Testis (tissue), 5 donors: ENCODE data around the gene ASXL1. TPM values are rescaled to one million over a fixed set of nuclear protein-coding genes. Genes with fewer than 3 reads are reported as not detected.

ENCODE experiments used
- DNase-seq: peaks from one replicate; pipeline ENCODE4 v3.0.0-alpha.2; 2019
- H3K27ac ChIP-seq, 2 donors: fragments of 200-600 bp; sonication (generic); one replicate each; pipeline ENCODE4 v1.5.1; 2019
- H3K27me3 ChIP-seq: fragments of 200-600 bp; sonication (generic); one replicate; pipeline ENCODE4 v1.5.1; 2019
- H3K36me3 ChIP-seq: fragments of 200-600 bp; sonication (generic); one replicate; pipeline ENCODE4 v1.5.1; 2017; ENCODE audit warnings: low read depth; ENCODE audit errors: missing control alignments
- H3K4me1 ChIP-seq: fragments of 200-600 bp; sonication (generic); one replicate; pipeline ENCODE4 v1.5.1; 2019
- H3K4me3 ChIP-seq, 2 donors: fragments of 200-600 bp; sonication (generic); one replicate each; pipeline ENCODE4 v1.5.1; 2017 to 2019
- H3K9me3 ChIP-seq: fragments of 200-600 bp; sonication (generic); one replicate; pipeline ENCODE4 v1.5.1; 2017
- POLR2A ChIP-seq: fragments of 450-650 bp; IDR thresholded peaks from one replicate; pipeline ENCODE4 v1.6.1; 2017; ENCODE audit warnings: antibody characterized with exemption, mild to moderate bottlenecking, moderate library complexity
- WGBS, 2 donors: methylation state at CpG; one replicate each; pipeline ENCODE4 v1.1.5; 2018; 5-methylcytosine and 5-hydroxymethylcytosine counted together
- intact Hi-C: fragments of 100-400 bp; cut with DNase I; formaldehyde crosslinking; loops from one replicate; pipeline ENCODE4 v1.15.1; 2023; ENCODE audit warnings: low total_unique reads
- long read RNA-seq, 2 donors: transcript quantifications; one replicate each; lab custom pipeline, GENCODE V29; 2026
- polyA plus RNA-seq: library from polyadenylated mRNA; stranded (reverse); fragments of 350-450 nt; fragmentation: Illumina TruSeq; extraction: RNeasy Lipid Tissue Mini Kit (QIAGEN cat#74804); gene quantifications from one replicate; pipeline ENCODE4 v1.2.3, GENCODE V29; 2014; ENCODE audit warnings: low read depth, low replicate concordance; ENCODE audit not compliant: insufficient read depth
- total RNA-seq, 2 donors: library from RNA; depleted of rRNA; stranded (reverse); fragments of >200 nt; gene quantifications; one replicate each; pipeline ENCODE4 v1.2.3, GENCODE V29; 2016
- TF ChIP-seq, protein P1 (sequence below), 3 experiments: fragments of 450-650 bp in 2 of 3; fragments of 200-600 bp in 1 of 3; sonication (generic) in 1 of 3; IDR thresholded peaks; one replicate each; pipeline ENCODE4 v1.5.1; 2016 to 2019; ENCODE audit warnings: antibody characterized with exemption in 3 of 3, mild to moderate bottlenecking in 2 of 3, moderate library complexity in 1 of 3

ASXL1 gene
- total RNA-seq (100 to 1,000 TPM; 125 to 161 TPM), polyA plus RNA-seq (101 TPM)
- long read RNA-seq, donor 1, partial matches to known transcripts, result 0 of 3 reads
- long read RNA-seq, donor 1, other reads (novel, unspliced or antisense), result 0 of 3 reads
- long read RNA-seq, donor 2, full-length matches to known transcripts, result 1 of 1 reads
- long read RNA-seq, donor 2, partial matches to known transcripts, result 0 of 1 reads
- long read RNA-seq, donor 2, other reads (novel, unspliced or antisense), result 0 of 1 reads

DNA sequence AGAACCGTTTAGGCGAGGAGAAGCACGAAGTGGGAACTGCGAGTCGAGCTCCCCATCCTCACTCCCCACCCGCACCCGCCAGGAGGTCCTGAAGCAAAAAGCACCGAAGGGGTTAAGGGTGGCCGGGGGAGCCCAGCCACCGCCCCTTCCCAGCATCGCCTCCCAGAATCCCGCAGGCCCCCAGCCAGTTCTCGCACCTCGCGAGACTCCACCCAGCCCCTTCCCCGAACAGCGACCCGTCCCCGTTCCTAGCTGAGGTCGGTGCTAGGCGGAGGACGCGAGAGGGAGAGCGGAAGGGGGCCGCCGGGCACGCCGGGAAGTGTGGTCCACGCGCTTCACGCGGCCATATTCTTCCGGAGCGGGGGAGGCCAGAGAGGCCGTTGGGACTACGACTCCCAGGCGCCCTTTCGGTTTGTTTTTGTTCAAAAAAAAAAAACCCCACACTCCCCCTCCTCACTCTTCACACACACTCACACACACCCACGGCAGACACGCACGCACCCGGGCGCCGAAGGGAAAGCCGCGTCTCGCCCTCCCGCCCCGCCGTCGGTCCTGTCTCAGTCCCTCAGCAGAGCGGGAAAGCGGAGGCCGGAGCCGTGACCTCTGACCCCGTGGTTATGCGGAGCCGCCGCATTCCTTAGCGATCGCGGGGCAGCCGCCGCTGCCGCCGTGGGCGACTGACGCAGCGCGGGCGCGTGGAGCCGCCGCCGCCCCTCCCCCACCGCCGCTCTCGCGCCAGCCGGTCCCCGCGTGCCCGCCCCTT is at the start of gene ASXL1:
ASXL1 (plus strand) TSS at position 463 of the 763 bp plus-strand sequence. CDS start 445 bp downstream, outside the sequence.
- TF ChIP-seq, protein P1, sequence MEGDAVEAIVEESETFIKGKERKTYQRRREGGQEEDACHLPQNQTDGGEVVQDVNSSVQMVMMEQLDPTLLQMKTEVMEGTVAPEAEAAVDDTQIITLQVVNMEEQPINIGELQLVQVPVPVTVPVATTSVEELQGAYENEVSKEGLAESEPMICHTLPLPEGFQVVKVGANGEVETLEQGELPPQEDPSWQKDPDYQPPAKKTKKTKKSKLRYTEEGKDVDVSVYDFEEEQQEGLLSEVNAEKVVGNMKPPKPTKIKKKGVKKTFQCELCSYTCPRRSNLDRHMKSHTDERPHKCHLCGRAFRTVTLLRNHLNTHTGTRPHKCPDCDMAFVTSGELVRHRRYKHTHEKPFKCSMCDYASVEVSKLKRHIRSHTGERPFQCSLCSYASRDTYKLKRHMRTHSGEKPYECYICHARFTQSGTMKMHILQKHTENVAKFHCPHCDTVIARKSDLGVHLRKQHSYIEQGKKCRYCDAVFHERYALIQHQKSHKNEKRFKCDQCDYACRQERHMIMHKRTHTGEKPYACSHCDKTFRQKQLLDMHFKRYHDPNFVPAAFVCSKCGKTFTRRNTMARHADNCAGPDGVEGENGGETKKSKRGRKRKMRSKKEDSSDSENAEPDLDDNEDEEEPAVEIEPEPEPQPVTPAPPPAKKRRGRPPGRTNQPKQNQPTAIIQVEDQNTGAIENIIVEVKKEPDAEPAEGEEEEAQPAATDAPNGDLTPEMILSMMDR (IDR thresholded peaks at IDR 0.05), result no peak
- TF ChIP-seq POLR2A, result peak; percentile 9
- WGBS, 2 donors, result 0% methylated on average over 10 to 67 of the region's 83 CpGs
- Histone ChIP-seq H3K27ac (peak within 1 kb of the TSS; percentile 97 to 98), H3K27me3 (no peaks in the 10 kb centered on the region), H3K36me3 (no peaks in the 10 kb centered on the region), H3K4me1 (peaks cover 10% of the 10 kb centered on the region), H3K9me3 (no peaks in the 10 kb centered on the region), H3K4me3 (peak within 1 kb of the TSS; percentile 76 to 90)
- peak; percentile 97 for DNase-seq
- intact Hi-C loops, result no loop called here

DNA sequence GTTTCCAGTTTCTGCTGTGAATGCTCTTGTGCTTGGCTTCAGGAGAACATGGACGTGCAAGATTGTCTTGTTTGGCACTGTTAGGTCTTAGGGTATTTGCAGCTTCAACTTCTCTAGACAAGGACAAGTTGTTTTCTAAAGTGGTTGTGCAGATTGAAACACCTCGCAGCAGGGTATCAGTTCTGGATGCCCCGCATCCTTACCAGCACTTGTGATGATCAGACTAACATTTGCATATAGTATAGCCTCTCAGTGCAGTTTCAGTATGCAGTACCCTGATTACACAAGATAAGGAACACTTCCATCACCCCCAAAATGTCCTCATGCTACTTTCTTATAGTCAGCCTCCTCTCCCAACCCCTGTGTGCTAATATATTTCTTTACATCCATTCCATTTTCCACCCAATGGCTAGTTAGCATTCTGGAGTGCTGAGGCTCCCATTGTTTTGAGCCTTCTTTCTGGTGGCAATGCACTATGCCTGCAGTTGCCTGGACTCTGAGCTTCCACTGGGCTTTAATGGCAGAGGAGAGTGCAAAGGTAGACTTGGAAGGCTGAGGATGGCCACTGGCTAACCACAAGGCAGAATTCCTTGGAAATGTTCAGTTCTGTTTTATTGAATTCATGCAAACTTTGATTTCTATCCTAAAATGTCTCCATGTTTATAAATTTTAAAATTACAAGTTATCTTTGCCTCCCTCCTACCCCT is 45.3 kb upstream of the ASXL1 start:
- no peaks in the 10 kb centered on the region for H3K9me3 ChIP-seq
- H3K27ac ChIP-seq, result no peak overlapping the region
- WGBS, 2 donors, result 58 to 76% methylated on average over 3 of the region's 3 CpGs
- intact Hi-C loops, result no loop called here
- no peaks in the 10 kb centered on the region for H3K36me3 ChIP-seq
- H3K4me3 ChIP-seq, result no peak overlapping the region
- TF ChIP-seq, protein P1 (IDR thresholded peaks at IDR 0.05), result no peak
- no peak for TF ChIP-seq POLR2A
- no peaks in the 10 kb centered on the region for H3K4me1 ChIP-seq
- DNase-seq, result no peak
- no peaks in the 10 kb centered on the region for H3K27me3 ChIP-seq

DNA sequence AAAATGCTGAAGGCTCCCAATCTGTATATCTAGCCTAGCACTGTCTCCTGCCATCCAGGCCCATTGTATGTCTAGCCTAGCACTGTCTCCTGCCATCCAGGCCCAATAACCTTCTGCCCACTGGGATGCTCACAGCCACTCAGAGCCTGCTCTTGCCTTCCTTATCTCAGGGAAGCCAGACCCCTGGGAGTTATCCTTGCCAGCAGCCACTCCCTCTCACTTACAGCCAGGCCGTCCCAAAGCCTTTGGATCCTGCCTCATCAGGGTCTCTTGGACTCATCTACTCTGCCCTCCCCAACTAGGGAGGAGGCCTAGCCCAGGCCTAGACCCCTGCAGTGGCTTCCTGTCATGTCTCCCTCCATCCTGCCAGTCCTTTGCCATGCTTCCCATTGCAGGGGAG is 43.4 kb upstream of the ASXL1 start:
- Histone ChIP-seq H3K36me3 (no peaks in the 10 kb centered on the region), H3K27me3 (no peaks in the 10 kb centered on the region), H3K4me3 (no peak overlapping the region), H3K9me3 (no peaks in the 10 kb centered on the region), H3K4me1 (no peaks in the 10 kb centered on the region), H3K27ac (no peak overlapping the region)
- 43 to 86% methylated on average over 1 of the region's 1 CpG for WGBS, 2 donors
- intact Hi-C loops, result no loop called here
- DNase-seq, result no peak
- TF ChIP-seq POLR2A, result no peak
- TF ChIP-seq, protein P1 (IDR thresholded peaks at IDR 0.05), result no peak

DNA sequence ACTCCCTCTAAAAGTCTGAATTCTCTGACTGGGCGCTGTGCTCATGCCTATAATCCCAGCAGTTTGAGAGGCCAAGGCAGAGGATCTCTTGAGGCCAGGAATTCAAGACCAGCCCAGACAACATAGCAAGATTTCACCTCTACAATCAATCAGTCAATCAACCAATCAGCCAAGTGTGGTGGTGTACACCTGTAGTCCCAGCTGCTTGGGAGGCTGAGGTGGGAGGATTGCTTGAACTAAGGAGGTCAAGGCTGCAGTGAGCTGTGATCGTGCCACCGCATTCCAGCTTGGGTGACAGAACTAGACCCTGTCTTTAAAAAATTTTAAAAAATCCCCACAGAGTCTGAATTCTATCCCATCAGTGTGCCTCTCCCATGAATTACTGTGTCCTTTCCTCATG is 42.7 kb upstream of the ASXL1 start:
- H3K9me3 ChIP-seq, result no peaks in the 10 kb centered on the region
- no peak for TF ChIP-seq POLR2A
- TF ChIP-seq, protein P1 (IDR thresholded peaks at IDR 0.05), result no peak
- 89 to 100% methylated on average over 3 of the region's 3 CpGs for WGBS, 2 donors
- H3K4me3 ChIP-seq, result no peak overlapping the region
- intact Hi-C loops, result no loop called here
- H3K27me3 ChIP-seq, result no peaks in the 10 kb centered on the region
- DNase-seq, result no peak
- H3K36me3 ChIP-seq, result no peaks in the 10 kb centered on the region
- H3K27ac ChIP-seq, result no peak overlapping the region
- no peaks in the 10 kb centered on the region for H3K4me1 ChIP-seq
